Activated CD8-positive, alpha-beta memory T cell treated with anti-CD3 and anti-CD28 coated beads, Interleukin-2, amount 50 U/mL, for 48 hours (primary cell): ENCODE results near the gene SKI.

Source experiments
- DNase-seq: peaks from one replicate; pipeline ENCODE4 v3.0.0-alpha.2; 2020

Gene SKI

DNA sequence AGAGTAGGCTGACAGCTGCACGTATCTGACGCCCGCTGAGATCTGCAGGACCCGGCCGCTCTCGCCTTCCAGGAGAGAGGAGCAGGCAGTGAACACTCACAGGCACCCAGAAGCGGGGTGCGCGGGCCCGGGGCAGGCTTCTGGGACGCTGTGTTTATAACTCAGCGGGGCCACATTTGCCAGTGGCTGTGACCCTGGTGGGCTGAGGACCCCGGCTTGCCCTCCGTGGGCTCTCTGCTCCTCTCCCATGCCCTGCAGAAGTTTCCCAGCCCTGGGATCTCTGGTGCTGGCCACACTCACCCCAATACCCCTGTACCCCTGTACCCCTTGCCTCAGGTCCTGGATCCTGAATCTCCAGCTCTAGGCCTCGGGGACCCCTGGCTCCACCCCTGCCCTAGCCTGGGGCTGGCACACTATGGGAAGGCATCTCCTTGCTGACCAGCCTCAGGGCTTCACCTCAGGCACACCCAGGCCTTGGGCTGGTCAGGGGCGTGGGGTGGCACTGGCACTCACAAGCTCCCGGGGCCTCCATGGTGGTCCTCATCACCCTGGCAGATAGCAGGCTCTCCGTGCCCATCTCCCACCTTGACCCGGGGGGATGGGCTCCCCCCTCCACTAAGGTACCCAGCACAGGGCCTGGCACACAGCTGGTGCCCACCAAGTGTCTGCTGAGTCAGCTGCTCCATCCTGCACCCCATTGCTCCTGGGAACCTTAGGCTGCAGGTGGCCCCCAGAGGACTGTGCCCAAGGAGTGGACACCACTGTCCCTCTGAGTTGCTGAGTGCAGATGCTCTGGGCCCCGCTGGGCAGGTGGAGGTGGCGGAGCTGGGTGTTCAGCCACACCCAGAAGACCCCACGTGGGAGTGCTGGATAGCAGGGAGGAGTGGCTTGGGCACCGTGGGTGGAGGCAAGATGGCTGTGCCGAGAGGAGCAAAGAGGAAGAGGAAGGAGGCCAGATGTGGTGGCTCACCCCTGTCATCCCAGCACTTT is 130.8 kb downstream of the SKI start:
- DNase-seq = no peak
